Fibroblast of skin of left quadriceps (primary cell): Measurements from ENCODE around the gene C19orf47.

Source experiments
- DNase-seq, 2 experiments: peaks; one replicate each; pipeline ENCODE4 v3.0.0-alpha.2; 2013; ENCODE audit warnings: low read depth in 2 of 2

C19orf47 gene

GRCh38 chr19:40282209-40282580 lies 66.0 kb downstream of the C19orf47 start:
- no peak for DNase-seq

DNA sequence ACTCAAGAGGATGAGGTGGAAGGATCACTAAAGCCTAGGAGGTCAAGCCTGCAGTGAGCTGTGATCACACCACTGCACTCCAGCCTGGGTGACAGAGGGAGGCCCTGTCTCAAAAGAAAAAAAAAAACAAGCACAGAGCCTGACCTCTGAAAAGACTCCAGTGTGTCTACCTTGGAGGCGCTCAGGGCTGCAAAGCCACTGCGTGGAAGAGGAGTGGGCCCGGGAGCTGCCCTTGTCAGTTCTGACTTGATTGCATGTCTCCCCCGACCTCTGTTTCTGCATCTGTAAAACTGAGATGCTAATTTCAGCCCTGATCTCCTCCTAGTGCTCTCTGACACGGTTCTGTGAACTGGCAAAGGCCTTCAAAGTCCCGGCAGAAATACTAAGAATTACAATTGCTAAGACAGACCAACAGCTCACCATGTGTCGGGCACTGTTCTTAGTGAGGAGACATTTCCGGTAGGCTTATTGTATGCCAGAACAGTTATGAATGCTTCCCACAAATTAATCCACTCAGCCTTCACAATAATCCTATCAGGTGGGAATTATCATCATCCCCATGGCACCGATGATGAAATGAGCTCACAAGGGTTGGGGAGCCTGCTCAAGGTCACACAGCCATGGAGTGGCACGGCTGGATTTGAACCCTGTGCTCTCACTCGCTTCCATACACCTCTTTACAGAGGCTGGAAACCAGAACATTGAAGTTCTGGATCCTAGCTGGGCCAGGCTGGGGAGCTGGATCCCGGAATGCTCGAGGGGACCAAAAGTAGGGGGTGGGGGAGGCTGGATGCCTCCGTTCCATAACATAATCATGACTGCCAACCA lies 66.6 kb downstream of the C19orf47 start:
- DNase-seq = no peak

GRCh38 chr19:40280608-40281221 lies 67.5 kb downstream of the C19orf47 start:
- DNase-seq = no peak

DNA sequence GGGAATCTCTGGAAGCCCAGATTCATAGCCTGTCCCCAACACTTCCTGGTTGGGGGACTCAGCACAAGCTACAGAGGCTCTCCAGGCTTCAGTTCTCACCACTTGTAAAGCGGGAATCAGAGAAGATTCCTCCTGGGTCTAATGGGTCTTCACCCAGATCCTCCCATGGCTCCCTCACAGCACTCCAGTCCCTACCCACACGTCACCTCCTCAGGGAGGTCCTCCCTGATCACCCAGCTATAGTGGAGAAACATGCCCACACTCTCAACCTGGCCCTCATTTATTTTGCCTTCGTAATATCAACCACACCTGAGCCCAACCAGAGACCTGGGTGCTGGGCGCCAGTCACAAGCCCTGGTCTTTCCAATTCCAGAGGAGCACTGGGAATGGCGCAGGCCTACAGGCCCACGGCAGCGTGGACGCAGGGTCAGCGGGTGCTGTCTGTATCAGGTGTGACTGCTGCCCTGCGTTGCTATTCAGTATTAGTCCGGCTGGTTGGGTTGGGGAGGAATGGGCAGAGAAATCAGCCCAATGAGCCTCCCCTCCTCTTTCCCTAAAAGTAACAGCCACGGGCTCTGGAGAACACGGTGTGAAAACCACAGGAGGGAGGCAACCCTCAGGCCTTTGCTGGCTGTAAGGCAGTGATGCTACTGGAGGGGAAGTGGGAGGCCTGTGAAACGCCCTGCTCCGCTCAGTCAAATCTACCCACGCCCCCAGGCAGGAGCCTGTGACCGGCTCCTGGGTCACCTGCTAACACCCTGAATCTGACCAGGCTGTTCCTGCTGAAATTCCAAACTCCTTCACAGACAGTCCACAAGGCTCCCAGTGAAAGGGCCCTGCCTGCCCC lies 68.2 kb downstream of the C19orf47 start:
- no peak for DNase-seq

GRCh38 chr19:40279120-40279551 lies 69.1 kb downstream of the C19orf47 start:
- peak in 1 of 2 experiments; percentile 22 for DNase-seq

GRCh38 chr19:40278361-40279035 lies 69.7 kb downstream of the C19orf47 start:
- no peak for DNase-seq

- DNase-seq = no peak
These were observed 70.7 kb downstream of the C19orf47 start for GRCh38 chr19:40277356-40278059.

DNA sequence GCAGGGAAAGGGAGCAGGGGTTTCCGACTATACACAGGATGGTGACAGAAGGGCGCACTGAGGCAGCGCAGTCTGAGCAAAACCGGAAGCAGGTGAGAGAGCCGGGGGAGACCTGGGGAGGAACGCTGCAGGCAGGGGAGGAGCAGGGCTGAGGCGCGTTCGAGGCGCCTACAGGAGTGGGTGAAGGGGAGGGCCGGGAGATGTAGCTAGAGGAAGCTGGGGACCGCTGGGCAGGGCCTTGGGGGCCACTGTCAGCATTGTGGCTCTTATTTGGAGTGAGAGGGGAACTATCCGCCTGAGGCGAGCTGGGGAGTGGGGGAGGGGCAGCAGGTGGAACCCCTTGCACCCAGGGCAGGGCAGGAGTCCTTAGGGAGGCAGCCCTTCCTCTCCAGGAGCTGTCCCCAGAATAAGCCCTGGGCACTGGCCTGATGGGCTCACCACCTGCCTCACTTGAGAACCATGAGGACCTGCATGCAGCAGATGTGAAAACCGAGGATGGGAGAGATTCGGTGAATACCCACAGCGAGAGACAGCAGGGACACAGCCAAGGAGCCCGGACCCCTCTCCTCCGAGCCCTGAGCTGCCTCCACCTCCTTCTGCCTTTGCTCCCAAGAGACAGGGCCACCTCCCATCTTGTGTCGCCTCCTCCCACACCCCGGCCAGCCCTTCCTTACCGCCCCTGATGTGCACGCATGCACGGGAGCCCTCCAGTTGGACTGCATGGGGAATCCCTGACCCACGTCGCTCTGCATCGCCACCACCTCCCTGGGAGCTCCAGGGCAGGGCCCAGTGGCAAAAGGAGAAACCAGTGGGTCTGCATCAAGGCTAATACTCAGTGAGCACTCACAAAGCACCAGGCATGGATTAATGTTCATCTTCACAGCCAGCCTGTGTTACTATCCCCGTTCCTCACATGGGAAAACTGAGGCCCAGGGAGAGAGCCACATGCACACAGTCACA lies 73.3 kb downstream of the C19orf47 start:
- DNase-seq = no peak

DNA sequence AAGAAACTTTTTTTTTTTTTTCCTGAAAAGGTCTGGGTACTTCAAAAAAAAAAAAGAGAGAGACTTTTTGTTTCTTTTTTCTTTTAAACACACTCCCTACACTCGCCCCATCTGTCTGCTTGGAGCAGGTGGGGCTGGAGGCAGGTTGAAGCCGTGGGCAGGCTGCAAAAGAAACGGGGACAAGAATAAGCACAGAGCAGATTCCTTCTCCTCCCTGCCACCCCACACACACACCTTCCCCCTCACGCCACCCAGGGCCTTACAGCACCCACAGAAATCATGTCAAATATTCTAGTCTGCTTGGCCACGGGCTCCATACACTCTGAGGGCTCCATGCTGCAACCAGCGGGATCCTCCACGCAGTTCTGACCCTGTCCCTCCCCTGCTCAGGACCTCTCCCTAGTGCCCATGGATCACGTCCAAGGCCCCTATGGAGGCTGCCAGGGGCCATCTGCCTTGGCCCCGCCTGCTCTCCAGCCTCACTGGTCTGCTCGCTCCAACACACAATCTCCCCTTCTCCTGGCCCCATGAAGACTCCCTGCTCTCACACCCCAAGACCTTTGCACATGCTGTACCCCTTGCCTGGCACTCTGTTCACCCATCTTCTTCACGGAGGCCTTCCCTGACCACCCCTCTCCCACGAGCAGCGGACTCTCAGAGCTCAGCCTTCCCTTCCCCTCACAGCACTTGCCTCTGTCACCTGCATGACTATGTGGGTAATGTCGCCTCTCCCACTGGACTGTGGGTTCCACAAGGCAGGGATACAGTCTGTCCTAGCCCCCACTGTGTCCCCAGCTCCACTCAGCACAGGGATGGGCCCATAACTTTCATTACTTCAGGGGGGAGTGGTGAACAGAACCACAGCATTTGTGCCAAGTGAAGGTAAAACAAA lies 74.5 kb downstream of the C19orf47 start:
- DNase-seq = no peak

- DNase-seq = no peak
These were observed 75.9 kb downstream of the C19orf47 start for GRCh38 chr19:40272261-40272660.

GRCh38 chr19:40271706-40272105 lies 76.5 kb downstream of the C19orf47 start:
- no peak for DNase-seq

- no peak for DNase-seq
These were observed 77.7 kb downstream of the C19orf47 start for GRCh38 chr19:40270362-40271089.
